ENCODE measurements around the gene ATXN7L1.

The ATXN7L1 gene

GRCh38 chr7:105675934-105676371, 200.4 kb downstream of the ATXN7L1 start:
- no peak for DNase-seq (ENCODE audit: low read depth)

GRCh38 chr7:105674200-105674920, 202.0 kb downstream of the ATXN7L1 start:
- no peak for DNase-seq (ENCODE audit: low read depth)

DNA sequence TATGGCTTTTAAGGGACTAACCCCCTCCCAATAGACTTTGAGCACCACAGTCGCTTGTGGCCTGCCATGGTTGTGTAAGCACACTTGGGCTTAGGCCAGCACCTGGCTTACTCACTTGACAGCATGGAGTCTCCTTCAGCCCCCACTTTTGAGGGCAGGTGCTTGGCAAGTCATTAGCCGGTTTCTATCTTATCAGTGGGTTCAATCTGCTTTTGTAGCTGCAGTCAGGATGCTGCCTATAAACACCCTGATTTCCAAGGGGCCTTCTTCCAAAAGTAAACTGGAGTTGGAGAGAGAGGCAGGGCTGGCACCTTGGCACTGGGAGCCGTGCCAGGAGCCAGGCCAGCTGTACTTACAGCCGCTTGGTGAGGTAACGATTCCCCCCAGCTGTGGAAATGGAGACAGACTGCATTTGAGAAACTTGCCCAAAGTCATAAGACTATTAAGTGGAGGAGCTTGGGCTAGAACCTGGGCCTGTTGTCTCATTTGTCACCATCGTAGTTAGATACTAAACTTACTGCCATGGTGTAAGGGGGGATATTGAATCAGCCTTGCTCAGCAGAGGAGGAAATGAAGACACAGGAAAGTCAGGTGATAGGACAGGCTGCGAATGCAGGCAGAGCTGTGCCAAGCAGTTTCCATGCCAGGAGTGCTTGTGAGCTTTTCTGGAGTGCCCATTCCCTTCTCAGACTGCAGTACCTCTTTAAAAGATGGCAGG, 202.9 kb downstream of the ATXN7L1 start:
- DNase-seq (ENCODE audit: low read depth): no peak

- DNase-seq (ENCODE audit: low read depth): no peak
These were observed 203.6 kb downstream of the ATXN7L1 start for GRCh38 chr7:105672801-105673200.

GRCh38 chr7:105666324-105666723, 210.1 kb downstream of the ATXN7L1 start:
- no peak for DNase-seq (ENCODE audit: low read depth)

- DNase-seq (ENCODE audit: low read depth): no peak
These were observed 210.7 kb downstream of the ATXN7L1 start for GRCh38 chr7:105665684-105666083.

DNA sequence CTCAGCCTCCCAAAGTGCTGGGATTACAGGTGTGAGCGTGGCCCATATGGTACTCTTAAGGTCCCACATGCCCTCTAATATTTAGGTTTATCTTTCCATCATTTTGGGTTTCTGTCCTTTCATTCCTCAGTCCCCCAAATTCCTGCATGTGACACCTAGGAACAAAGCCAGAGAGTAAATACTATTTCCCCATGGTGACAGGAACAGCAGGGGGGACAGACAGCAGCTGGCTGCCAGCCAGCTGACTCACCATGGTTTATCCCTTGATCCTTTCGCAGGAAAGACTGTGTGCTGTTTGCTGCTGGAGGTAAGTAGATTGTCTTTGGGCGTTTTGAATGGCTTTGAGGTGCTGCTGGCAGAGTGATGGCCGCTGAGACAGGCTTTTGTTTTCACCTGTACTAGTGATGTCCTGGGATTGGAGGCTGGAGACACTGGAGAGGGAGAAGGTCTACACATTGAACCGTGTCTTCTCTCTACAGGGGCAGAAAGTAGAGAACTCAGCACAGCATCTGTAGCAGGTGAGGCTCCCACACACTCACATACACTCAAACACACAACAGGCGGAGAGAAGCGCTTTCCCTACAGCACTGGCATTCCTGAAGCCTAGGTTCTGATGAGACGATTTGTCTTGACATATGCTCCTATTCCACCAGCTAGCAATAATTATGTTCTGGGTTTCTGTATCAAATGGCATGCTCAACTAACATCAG, 211.4 kb downstream of the ATXN7L1 start:
- DNase-seq (ENCODE audit: low read depth): no peak

- DNase-seq (ENCODE audit: low read depth): no peak
These were observed 213.4 kb downstream of the ATXN7L1 start for GRCh38 chr7:105662998-105663397.

GRCh38 chr7:105661625-105662024, 214.8 kb downstream of the ATXN7L1 start:
- no peak for DNase-seq (ENCODE audit: low read depth)

- DNase-seq (ENCODE audit: low read depth): no peak
These were observed 219.4 kb downstream of the ATXN7L1 start for GRCh38 chr7:105656922-105657521.

- no peak for DNase-seq (ENCODE audit: low read depth)
These were observed 220.7 kb downstream of the ATXN7L1 start for GRCh38 chr7:105655500-105656380.

GRCh38 chr7:105655067-105655466, 221.3 kb downstream of the ATXN7L1 start:
- no peak for DNase-seq (ENCODE audit: low read depth)

GRCh38 chr7:105654095-105654686, 222.2 kb downstream of the ATXN7L1 start:
- no peak for DNase-seq (ENCODE audit: low read depth)

GRCh38 chr7:105653441-105654005, 222.9 kb downstream of the ATXN7L1 start:
- no peak for DNase-seq (ENCODE audit: low read depth)

GRCh38 chr7:105652359-105652993, 223.9 kb downstream of the ATXN7L1 start:
- DNase-seq (ENCODE audit: low read depth): no peak

DNA sequence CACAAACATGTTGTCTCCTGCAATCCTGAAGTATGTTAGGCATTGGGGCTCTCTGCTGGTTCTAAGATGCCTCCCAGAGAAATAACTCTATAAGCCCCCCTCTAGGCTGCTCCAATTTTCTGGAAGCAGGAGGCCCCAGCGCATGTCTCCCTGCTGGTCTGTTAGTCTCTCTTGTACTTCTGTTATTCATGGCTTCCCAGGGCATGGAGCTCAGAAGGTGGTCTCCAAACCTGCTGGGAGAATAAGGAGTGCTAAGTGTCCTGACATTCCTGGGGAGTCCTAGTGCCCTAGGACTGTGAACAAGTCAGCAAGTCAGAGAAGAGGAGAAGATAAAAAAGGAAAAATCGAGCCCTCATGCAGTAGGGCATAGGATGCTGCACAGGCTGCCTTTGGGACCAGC, 224.6 kb downstream of the ATXN7L1 start:
- DNase-seq (ENCODE audit: low read depth): no peak

DNA sequence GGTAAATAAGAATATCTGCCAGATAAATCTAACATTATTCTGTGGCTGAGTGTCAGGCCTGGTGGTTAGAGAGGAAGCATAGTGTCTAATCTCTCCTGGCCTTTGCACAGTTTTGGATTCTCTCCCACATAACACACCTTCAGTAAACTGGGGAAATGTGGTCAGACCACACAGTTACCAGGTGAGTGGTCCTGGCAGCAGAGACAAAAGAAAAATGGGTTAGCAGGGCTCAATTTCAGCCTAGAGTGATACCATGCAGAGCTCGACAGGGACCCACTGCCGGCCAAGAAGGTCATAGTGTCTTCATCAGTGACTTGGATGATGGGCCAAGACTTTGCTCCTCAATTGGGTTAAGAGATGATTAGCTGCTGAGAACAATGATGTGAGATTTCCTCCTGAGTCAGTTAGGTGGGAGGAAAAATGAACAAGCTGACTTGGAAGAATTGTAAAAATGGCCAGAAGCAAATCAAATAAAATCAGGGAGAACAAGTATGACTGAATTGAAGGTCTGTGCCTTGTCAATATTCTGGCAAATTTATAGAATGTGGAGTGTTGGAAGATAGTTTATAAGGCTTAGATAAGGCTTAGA, 225.9 kb downstream of the ATXN7L1 start:
- DNase-seq (ENCODE audit: low read depth): no peak

GRCh38 chr7:105649727-105650381, 226.5 kb downstream of the ATXN7L1 start:
- no peak for DNase-seq (ENCODE audit: low read depth)

Measured in HS-5 (cell line).